ENCODE measurements around the gene NR2E3.

NR2E3 gene

DNA sequence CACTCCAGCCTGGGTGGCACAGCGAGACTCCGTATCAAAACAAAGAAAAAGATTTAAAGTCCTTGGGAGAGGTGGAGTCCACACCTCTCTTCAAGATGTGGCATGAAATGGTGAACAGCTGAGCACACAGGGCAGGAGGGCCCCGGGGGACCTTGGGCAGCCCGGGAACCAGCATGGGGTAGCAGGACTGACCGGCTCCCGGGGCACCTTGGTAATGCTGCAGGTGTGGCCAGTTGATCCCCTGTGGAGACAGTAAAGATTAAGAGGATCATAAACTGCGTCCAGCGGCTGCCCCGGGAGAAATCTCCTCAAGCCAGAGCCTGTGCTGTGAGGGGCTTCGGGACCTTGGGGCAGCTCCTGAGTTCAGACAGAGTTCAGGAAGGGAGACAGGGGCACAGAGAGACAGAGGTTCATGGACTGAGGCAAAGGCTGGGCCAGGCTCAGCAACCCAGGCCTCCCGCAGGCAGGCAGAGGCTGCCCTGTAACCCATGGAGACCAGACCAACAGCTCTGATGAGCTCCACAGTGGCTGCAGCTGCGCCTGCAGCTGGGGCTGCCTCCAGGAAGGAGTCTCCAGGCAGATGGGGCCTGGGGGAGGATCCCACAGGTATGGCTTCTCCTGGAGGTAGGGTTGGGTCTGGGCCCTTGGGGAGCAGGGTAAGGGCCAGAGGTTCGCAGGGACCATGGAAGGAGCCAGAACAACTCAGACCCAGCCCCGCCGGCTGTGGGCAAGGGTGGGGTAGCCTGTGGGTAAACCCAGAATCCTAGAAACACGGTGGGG is at the start of gene NR2E3:
Gene NR2E3, plus strand, starts transcription at position 299 of the 780 bp plus-strand sequence. Its CDS starts 190 bp downstream, at position 489.
- no peaks in the 10 kb centered on the region for H3K9me3 ChIP-seq (ENCODE audit: control insufficient read depth in 5 of 5, low read length in 5 of 5)
- H3K4me1 ChIP-seq (ENCODE audit: control insufficient read depth in 5 of 5, insufficient read depth in 5 of 5, low read length in 5 of 5) = no peaks in the 10 kb centered on the region
- no peak within 1 kb of the TSS for H3K9ac ChIP-seq (ENCODE audit: low read length in 5 of 5)
- peaks cover 13 to 24% (median 18%) of the 10 kb centered on the region in 5 donors for H3K27me3 ChIP-seq (ENCODE audit: control insufficient read depth in 5 of 5, insufficient read depth in 4 of 5, low read length in 5 of 5)
- H3K4me3 ChIP-seq (ENCODE audit: low read depth in 1 of 5, low read length in 5 of 5) = no peak within 1 kb of the TSS
- H3K27ac ChIP-seq (ENCODE audit: low read depth, low read length) = no peak within 1 kb of the TSS
- no peaks in the 10 kb centered on the region for H3K36me3 ChIP-seq (ENCODE audit: control insufficient read depth in 5 of 5, insufficient read depth in 5 of 5, low read length in 5 of 5)

DNA sequence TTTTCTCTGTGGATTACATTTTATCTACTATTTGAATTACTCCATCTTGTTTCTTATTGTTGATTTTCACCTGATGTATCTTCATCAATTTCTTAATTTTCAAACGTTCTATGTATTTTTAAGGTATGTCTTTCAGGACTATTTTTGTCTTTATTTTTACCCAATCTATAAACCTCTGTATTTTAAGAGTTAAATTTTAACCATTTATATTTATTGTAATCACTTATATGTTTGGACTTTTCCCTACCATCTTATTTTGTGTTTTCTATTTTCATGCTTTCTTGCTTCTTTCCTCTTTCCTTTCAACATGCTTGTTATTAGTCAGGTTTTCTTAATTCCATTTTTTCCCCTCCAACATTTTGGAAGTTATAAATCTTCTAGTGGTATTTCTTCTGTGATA is 49.5 kb upstream of the NR2E3 start:
- H3K27ac ChIP-seq (ENCODE audit: low read depth, low read length) = no peak overlapping the region
- no peak overlapping the region for H3K9ac ChIP-seq (ENCODE audit: low read length in 5 of 5)
- no peak overlapping the region for H3K4me3 ChIP-seq (ENCODE audit: low read depth in 1 of 5, low read length in 5 of 5)
- peaks cover 0 to 2% (median 0%) of the 10 kb centered on the region in 5 donors for H3K36me3 ChIP-seq (ENCODE audit: control insufficient read depth in 5 of 5, insufficient read depth in 5 of 5, low read length in 5 of 5)
- H3K9me3 ChIP-seq (ENCODE audit: control insufficient read depth in 5 of 5, low read length in 5 of 5) = peaks cover 3 to 19% (median 11%) of the 10 kb centered on the region in 5 donors
- H3K4me1 ChIP-seq (ENCODE audit: control insufficient read depth in 5 of 5, insufficient read depth in 5 of 5, low read length in 5 of 5) = no peaks in the 10 kb centered on the region
- peaks cover 0 to 3% (median 0%) of the 10 kb centered on the region in 5 donors for H3K27me3 ChIP-seq (ENCODE audit: control insufficient read depth in 5 of 5, insufficient read depth in 4 of 5, low read length in 5 of 5)

DNA sequence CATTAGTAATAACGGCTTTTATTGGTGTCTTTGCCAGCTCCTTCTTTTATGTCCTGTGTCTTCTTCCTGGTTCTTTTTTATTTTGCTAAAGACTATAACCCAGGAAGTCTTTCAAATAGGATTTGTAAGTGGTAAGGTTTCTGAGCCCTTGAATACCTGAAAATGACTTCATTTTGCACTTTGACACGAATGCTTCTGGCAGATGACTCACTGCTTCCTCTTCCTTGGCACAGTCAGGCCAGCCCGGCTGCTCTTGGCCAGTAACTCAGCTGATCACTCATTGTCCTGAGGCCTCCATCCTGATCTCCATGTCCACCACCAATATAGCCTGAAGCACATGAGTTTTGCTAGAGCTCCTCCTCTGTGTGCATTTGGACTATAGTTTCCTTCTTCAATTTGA is 48.7 kb upstream of the NR2E3 start:
- Histone ChIP-seq H3K27me3 (ENCODE audit: control insufficient read depth in 5 of 5, insufficient read depth in 4 of 5, low read length in 5 of 5) (peaks cover 0 to 3% (median 0%) of the 10 kb centered on the region in 5 donors), H3K27ac (ENCODE audit: low read depth, low read length) (no peak overlapping the region), H3K9me3 (ENCODE audit: control insufficient read depth in 5 of 5, low read length in 5 of 5) (peaks cover 3 to 19% (median 11%) of the 10 kb centered on the region in 5 donors), H3K9ac (ENCODE audit: low read length in 5 of 5) (no peak overlapping the region), H3K36me3 (ENCODE audit: control insufficient read depth in 5 of 5, insufficient read depth in 5 of 5, low read length in 5 of 5) (peaks cover 0 to 2% (median 0%) of the 10 kb centered on the region in 5 donors), H3K4me1 (ENCODE audit: control insufficient read depth in 5 of 5, insufficient read depth in 5 of 5, low read length in 5 of 5) (no peaks in the 10 kb centered on the region), H3K4me3 (ENCODE audit: low read depth in 1 of 5, low read length in 5 of 5) (no peak overlapping the region)

GRCh38 chr15:71768184-71768583 is 42.2 kb upstream of the NR2E3 start:
- no peaks in the 10 kb centered on the region for H3K27me3 ChIP-seq (ENCODE audit: control insufficient read depth in 5 of 5, insufficient read depth in 4 of 5, low read length in 5 of 5)
- no peaks in the 10 kb centered on the region for H3K4me1 ChIP-seq (ENCODE audit: control insufficient read depth in 5 of 5, insufficient read depth in 5 of 5, low read length in 5 of 5)
- H3K9me3 ChIP-seq (ENCODE audit: control insufficient read depth in 5 of 5, low read length in 5 of 5) = no peaks in the 10 kb centered on the region
- no peak overlapping the region for H3K27ac ChIP-seq (ENCODE audit: low read depth, low read length)
- H3K36me3 ChIP-seq (ENCODE audit: control insufficient read depth in 5 of 5, insufficient read depth in 5 of 5, low read length in 5 of 5) = no peaks in the 10 kb centered on the region
- no peak overlapping the region for H3K9ac ChIP-seq (ENCODE audit: low read length in 5 of 5)
- H3K4me3 ChIP-seq (ENCODE audit: low read depth in 1 of 5, low read length in 5 of 5) = no peak overlapping the region

DNA sequence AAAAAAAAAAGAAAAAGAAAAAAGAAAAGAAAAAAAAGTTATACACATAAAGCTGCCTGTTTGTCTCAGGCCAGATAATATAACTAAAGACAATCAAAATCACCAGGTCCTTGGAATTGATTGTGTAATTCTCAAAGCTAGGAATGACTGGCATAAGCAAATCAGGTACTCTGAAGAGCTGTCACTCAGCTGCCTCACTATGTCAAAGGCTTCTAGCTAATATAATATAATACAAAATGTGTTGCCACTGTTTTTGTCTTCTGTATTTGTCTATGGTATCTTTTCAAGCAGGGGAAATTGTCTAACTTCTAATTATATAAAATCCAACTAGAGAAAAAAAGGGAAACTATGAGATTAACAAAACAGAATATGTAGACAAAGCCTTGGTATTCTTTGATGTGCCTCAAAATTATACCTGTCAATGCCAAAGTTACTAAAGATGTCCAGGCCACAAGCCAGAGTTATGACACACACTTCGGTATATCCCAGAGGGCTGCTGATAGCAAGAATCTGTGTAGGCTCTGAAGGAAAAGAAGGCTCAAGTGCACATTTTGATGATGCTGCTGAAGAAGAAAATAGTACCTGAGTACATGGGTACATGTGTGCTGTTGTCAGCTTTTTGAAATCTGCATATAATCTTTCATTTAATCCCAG is 37.0 kb upstream of the NR2E3 start:
- H3K36me3 ChIP-seq (ENCODE audit: control insufficient read depth in 5 of 5, insufficient read depth in 5 of 5, low read length in 5 of 5) = no peaks in the 10 kb centered on the region
- H3K27me3 ChIP-seq (ENCODE audit: control insufficient read depth in 5 of 5, insufficient read depth in 4 of 5, low read length in 5 of 5) = no peaks in the 10 kb centered on the region
- H3K9ac ChIP-seq (ENCODE audit: low read length in 5 of 5) = no peak overlapping the region
- H3K9me3 ChIP-seq (ENCODE audit: control insufficient read depth in 5 of 5, low read length in 5 of 5) = no peaks in the 10 kb centered on the region
- peaks cover 0 to 4% (median 0%) of the 10 kb centered on the region in 5 donors for H3K4me1 ChIP-seq (ENCODE audit: control insufficient read depth in 5 of 5, insufficient read depth in 5 of 5, low read length in 5 of 5)
- no peak overlapping the region for H3K27ac ChIP-seq (ENCODE audit: low read depth, low read length)
- H3K4me3 ChIP-seq (ENCODE audit: low read depth in 1 of 5, low read length in 5 of 5) = no peak overlapping the region

GRCh38 chr15:71775856-71776255 is 34.5 kb upstream of the NR2E3 start:
- Histone ChIP-seq H3K27me3 (ENCODE audit: control insufficient read depth in 5 of 5, insufficient read depth in 4 of 5, low read length in 5 of 5) (no peaks in the 10 kb centered on the region), H3K36me3 (ENCODE audit: control insufficient read depth in 5 of 5, insufficient read depth in 5 of 5, low read length in 5 of 5) (no peaks in the 10 kb centered on the region), H3K9me3 (ENCODE audit: control insufficient read depth in 5 of 5, low read length in 5 of 5) (no peaks in the 10 kb centered on the region), H3K4me3 (ENCODE audit: low read depth in 1 of 5, low read length in 5 of 5) (no peak overlapping the region), H3K27ac (ENCODE audit: low read depth, low read length) (no peak overlapping the region), H3K9ac (ENCODE audit: low read length in 5 of 5) (no peak overlapping the region), H3K4me1 (ENCODE audit: control insufficient read depth in 5 of 5, insufficient read depth in 5 of 5, low read length in 5 of 5) (peaks cover 0 to 9% (median 6%) of the 10 kb centered on the region in 5 donors)

GRCh38 chr15:71776304-71776703 is 34.0 kb upstream of the NR2E3 start:
- Histone ChIP-seq H3K27ac (ENCODE audit: low read depth, low read length) (no peak overlapping the region), H3K27me3 (ENCODE audit: control insufficient read depth in 5 of 5, insufficient read depth in 4 of 5, low read length in 5 of 5) (peaks cover 0 to under 1% (median 0%) of the 10 kb centered on the region in 5 donors), H3K9me3 (ENCODE audit: control insufficient read depth in 5 of 5, low read length in 5 of 5) (no peaks in the 10 kb centered on the region), H3K4me3 (ENCODE audit: low read depth in 1 of 5, low read length in 5 of 5) (no peak overlapping the region), H3K36me3 (ENCODE audit: control insufficient read depth in 5 of 5, insufficient read depth in 5 of 5, low read length in 5 of 5) (no peaks in the 10 kb centered on the region), H3K9ac (ENCODE audit: low read length in 5 of 5) (no peak overlapping the region), H3K4me1 (ENCODE audit: control insufficient read depth in 5 of 5, insufficient read depth in 5 of 5, low read length in 5 of 5) (peaks cover 0 to 10% (median 6%) of the 10 kb centered on the region in 5 donors)

DNA sequence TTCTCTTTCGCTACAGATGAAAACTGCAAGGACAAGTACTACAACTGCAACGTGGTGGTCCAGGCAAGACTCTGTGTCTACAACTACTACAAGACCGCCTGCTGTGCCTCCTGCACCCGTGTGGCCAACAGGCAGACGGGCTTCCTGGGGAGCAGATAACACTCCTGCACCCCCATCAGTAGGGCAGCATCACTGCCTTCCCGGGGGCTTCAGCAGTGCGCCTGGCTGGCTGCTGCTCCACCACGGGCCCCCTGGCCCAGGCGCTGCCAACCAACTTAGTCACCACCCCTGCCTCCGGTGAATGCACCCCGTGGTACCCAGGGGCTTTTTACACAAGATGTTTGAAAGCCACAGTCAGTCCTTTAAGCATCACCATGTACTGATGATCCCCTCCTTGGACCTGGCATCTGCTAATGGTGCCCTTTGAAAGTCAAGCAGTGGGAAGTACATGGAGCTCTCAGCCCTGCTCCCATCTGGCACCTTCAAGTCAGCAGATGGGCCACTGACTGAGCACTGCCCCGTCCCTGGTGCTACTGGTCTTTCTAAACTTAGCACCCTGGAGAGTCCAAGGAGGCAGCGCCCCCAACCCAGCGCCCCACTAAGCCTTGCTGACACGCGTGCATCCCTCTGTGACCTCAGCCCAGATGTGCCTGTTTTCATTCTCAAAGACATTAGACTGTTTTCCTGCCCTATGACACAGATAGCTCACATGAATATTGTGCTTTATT is 33.0 kb upstream of the NR2E3 start:
- H3K27me3 ChIP-seq (ENCODE audit: control insufficient read depth in 5 of 5, insufficient read depth in 4 of 5, low read length in 5 of 5) = peaks cover 0 to 8% (median 0%) of the 10 kb centered on the region in 5 donors
- no peak overlapping the region for H3K27ac ChIP-seq (ENCODE audit: low read depth, low read length)
- peaks cover 0 to 10% (median 6%) of the 10 kb centered on the region in 5 donors for H3K4me1 ChIP-seq (ENCODE audit: control insufficient read depth in 5 of 5, insufficient read depth in 5 of 5, low read length in 5 of 5)
- H3K4me3 ChIP-seq (ENCODE audit: low read depth in 1 of 5, low read length in 5 of 5) = no peak overlapping the region
- no peaks in the 10 kb centered on the region for H3K9me3 ChIP-seq (ENCODE audit: control insufficient read depth in 5 of 5, low read length in 5 of 5)
- H3K9ac ChIP-seq (ENCODE audit: low read length in 5 of 5) = no peak overlapping the region
- H3K36me3 ChIP-seq (ENCODE audit: control insufficient read depth in 5 of 5, insufficient read depth in 5 of 5, low read length in 5 of 5) = no peaks in the 10 kb centered on the region

DNA sequence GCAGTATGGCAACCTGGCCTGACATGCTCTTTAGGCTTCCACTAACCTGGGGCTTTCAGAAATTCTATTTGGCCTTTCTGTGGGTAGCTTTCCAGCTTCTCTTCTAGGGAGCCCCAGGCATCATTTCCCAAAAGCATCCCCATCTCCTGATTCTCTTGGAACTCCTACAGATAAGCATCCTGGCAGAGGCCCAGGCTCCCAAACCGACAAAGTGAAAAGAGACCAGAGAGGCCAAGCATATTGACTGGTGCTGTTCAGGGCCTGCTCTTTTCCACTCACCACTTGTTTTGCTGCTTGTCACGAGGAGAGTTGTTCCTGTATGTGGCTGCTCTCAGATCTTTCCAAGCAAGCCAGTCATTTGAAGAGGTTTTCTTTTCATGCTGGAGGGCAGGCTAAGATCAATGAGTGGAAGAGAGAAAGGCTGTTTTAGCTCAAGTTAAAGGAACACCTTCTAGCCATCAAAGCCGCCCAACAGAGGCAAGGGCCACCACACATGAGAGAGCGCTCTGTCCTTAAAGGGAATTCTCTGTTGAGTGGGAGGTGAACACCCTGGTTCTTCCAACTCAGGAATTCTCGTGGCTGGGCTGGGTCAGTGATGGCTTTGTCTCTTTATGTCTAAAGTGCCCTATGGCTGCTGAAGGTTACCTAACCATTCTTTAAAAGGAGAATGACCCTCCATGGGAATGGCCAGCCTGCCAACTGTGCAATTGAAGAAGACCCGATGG is 31.1 kb upstream of the NR2E3 start:
- no peaks in the 10 kb centered on the region for H3K9me3 ChIP-seq (ENCODE audit: control insufficient read depth in 5 of 5, low read length in 5 of 5)
- H3K4me1 ChIP-seq (ENCODE audit: control insufficient read depth in 5 of 5, insufficient read depth in 5 of 5, low read length in 5 of 5) = peaks cover 0 to 10% (median 6%) of the 10 kb centered on the region in 5 donors
- H3K27ac ChIP-seq (ENCODE audit: low read depth, low read length) = no peak overlapping the region

More for the DNA sequence above, 31.1 kb upstream of the NR2E3 start:
- no peak overlapping the region for H3K4me3 ChIP-seq (ENCODE audit: low read depth in 1 of 5, low read length in 5 of 5)
- H3K36me3 ChIP-seq (ENCODE audit: control insufficient read depth in 5 of 5, insufficient read depth in 5 of 5, low read length in 5 of 5) = no peaks in the 10 kb centered on the region
- peaks cover 0 to 14% (median under 1%) of the 10 kb centered on the region in 5 donors for H3K27me3 ChIP-seq (ENCODE audit: control insufficient read depth in 5 of 5, insufficient read depth in 4 of 5, low read length in 5 of 5)
- no peak overlapping the region for H3K9ac ChIP-seq (ENCODE audit: low read length in 5 of 5)

All from subcutaneous abdominal adipose tissue (tissue), 5 donors.